GM19395 (cell line): ENCODE results near the gene TTC16.
A peak's percentile ranks its signal among the peaks of the same experiment; 100 is the strongest.

Source experiments
- ATAC-seq: cut with Tn5 transposase; IDR thresholded peaks from one replicate; pipeline ENCODE4 v1.9.1; 2021; ENCODE audit warnings: mild to moderate bottlenecking, moderate library complexity; ENCODE audit not compliant: unreplicated experiment

Gene TTC16

DNA sequence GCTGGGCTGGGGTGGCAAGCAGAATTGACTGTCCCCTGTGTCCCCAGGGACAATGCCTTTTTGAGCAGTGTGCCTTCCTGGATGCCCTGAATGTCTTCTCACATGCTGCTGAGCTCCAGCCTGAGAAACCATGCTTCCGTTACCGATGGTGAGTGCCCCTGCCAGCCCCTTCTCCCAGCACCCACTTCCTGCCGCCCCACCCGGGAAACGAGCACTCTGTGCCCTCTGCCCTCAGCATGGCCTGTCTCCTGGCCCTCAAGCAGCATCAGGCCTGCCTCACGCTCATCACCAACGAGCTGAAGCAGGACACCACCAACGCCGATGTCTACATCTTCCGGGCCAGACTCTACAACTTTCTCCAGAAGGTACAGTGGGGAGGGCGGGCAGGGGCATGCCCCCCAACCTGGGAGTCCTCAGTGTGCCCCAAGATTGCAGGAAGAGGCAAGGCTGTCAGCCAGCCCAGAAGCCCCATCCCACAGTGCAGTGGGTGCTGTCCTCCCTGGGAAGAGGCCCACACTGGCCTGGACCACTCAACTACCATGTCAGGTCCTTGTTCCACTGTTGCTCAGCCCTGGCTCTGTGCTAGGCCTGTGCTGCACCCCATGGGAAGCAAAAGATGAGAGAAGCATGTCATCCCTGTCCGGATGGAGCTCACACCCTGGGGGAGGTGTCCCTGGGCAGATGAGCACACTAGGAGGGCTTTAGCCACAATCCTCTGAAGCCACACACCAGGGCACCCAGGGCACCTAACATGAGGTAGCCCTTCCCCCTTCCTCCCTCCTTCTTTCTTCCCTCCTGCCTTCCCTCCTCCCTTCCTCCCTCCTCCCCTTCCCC lies 4.4 kb downstream of the TTC16 start:
- ATAC-seq: no peak

DNA sequence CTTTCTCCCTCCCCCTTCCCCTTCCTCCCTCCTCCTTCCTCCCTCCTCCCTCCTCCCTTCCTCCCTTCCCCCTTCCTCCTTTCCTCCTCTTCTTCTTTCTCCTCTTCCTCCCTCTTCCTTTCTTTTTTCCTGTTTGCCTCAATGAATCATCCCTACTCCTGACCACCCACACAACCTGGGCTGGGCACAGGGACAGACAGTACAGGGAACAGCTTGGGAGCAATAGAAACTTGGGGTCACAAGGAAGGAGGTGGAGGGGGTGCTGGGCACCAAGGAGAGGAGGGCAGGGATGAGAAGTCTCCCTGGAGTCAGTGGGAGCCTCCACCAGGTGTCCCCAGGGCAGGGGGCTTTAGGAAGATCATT lies 5.0 kb downstream of the TTC16 start:
- no peak for ATAC-seq

DNA sequence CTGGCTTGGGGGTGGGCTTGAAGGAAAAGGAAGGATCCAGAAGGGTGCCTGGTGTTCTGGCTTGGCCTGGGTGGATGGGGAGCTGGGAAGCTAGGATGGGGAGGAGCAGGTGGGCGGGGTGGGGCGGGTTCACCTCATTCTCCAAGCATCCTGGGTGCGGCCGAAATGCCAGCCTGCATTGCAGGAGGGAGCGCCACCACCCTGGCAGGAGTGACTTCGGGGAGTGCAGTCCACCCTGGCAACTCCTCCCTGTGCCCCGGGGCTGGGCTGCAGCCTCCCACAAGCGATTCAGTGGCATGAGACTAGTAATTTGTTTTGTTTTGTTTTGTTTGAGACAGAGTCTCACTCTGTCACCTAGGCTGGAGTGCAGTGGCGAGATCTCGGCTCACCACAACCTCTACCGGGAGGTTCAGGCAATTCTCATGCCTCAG lies 5.5 kb downstream of the TTC16 start:
- ATAC-seq: no peak

DNA sequence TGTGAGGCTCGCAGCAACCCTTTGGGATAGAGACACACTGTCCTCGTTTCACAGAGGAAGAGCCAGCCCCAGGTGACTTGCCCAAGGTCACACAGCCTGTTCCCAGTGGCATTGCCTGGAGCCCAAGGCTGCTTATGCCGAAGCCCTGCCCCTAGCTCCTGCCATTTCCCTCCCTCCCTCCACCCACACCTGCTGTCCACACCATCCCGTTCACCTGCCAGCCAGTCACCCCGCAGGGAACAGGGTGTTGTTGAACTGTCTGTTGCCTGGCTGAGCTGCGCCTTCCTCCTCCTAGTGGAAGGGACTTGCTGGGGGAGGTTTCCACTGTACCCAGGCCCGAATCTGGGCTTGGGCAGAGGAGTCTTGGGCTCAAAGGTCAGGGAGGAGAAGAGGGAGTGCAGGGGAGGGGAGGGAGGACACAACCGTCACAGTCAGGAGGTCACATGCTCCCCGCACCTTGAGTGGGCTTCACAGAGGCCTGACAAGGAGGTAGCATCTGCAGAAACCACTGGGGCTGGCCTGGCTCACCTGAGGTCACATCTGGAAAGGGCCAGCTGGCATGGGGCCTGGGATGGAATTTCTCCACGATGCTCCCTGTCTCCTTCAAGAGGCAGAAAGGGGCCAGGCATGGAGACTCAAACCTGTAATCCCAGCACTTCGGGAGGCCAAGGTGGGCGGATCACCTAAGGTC lies 6.3 kb downstream of the TTC16 start:
- ATAC-seq: no peak

DNA sequence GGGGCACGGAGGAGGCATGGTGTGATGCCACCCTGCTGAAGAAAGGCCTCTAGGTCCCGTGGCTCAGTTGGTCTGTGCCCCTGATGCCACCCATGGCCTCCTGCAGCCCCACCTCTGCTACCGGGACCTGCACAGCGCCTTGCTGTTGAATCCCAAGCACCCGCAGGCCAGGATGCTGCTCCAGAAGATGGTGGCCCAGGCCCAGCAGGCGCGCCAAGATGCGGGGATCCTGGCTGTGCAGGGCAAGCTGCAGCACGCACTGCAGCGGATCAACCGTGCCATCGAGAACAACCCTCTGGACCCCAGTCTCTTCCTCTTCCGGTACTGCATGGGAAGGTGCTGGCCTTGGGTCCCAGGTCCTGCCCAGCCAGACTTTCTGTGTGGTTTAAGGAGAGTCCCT lies 7.1 kb downstream of the TTC16 start:
- no peak for ATAC-seq

DNA sequence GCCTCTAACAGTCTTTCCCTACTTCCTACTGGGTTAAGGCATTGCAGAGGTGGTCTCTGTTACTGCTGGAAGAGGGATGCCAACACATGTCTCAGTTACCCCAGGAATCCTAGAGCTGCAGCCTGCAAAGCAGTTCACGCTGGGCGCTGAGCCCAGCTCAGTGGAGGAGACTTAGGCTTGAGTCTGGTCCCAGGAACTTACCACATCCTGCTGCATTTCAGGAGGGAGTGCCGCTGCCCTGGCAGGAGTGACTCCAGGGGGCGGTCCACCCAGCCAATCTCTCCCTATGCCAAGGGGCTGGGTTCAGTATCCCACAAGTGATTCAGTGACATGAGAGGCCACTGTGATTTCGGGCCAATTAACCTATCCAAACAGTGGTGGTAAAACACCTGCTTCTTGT lies 7.6 kb downstream of the TTC16 start:
- ATAC-seq: no peak

DNA sequence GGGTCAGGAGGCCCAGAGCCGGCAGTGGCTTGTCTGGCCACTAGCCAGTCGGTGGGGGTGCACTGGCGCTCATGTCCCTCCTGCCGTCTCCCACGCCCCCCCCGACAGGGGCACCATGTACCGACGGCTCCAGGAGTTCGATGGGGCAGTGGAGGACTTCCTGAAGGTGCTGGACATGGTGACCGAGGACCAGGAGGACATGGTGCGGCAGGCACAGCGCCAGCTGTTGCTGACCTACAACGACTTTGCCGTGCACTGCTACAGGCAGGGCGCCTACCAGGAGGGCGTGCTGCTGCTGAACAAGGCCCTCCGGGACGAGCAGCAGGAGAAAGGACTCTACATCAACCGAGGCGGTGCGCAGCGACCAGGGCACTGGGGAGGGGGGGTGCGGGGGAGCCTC lies 8.1 kb downstream of the TTC16 start:
- ATAC-seq: no peak

DNA sequence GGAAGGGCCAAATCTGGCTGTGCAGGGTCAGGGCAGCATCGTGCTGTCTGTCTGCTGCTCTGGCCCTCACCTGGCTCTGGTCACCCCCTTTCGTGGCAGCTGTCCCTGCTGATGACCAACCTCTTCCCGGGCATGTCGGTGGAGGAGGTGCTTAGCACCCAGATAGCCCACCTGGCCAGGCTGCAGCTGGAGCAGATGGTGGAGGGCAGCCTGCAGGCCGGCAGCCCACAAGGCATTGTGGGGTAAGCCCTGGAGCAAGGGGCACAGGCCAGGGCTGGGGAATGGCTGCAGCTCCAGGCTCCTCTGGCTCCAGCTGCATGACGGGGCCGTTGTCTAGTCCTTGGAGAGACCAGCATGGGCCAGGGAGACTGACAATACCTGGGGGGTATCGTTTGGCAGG lies 11.0 kb downstream of the TTC16 start:
- ATAC-seq: no peak

DNA sequence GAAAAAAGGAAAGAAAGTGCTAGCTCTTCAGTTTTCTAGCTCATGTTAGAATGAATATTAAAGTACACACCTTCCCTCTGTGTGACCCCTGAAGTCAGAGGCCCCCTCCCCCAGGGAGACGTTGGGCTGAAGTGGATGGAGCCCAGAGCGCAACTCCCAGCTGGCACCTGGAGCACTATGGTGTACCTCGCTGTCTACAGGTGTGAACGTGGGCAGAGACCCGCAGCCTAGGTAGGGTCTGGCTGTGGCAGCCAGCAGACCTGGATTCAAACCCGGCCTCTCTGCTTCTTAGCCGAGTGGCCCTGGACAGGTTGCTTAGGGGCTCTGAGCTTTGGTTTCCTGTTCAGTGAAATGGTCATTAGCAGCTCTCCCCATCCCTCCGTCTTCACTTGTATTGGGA lies 12.9 kb downstream of the TTC16 start:
- no peak for ATAC-seq

DNA sequence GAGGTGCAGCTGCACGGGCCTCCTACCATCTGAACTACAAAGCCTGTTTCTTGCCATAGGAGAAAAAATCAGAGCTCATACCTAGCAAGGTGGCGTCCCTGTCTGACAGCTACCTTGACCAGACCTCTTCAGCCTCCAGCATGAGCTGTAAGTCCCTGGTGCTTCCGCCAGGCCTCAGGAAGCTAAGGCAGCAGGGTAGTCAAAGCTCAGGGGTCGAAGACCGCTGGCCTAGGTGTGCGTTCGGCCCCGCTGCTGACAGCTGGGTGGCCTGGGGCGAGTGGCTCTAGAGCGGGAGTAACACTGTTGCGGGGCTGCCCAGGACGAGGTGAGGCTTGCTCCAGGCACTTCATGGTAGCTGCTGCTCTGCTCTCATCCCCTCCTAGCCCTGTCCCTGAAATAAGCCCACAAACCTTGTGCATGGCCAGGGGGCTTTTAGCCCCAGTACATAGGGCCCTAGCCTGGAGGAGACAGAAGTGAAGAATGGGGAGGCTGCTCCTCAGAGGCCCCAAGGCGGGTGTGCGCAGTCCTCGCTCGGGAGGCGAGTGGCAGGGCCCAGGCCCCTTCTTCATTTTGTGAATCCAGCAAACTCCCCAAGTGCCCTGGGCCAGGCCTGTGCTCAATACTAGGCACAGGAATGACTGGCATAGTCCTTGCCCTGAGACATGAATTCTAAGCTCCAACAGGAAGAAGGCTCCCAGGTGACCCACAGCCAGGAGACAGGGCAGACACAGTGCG lies 13.8 kb downstream of the TTC16 start:
- ATAC-seq: no peak

DNA sequence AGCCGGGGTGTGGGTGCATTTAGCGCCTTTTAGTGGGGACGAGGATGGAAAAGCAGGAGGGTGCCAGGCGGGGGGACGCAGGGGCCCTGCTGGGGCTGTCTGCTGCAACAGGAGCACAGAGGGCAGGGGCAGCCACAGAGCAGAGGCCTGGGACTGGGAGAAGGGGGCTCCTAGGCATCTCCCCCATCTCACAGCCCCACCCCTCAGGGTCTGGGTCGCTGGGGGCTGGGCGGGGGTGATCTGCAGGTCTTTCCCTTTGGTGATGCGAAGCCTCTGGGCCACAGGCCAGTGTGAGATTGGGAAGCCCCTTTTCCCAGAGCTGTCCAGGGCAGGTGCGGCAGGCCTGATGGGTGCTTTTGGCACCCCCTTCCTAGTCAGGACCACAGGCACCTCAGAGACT lies 14.4 kb downstream of the TTC16 start:
- ATAC-seq: no peak

DNA sequence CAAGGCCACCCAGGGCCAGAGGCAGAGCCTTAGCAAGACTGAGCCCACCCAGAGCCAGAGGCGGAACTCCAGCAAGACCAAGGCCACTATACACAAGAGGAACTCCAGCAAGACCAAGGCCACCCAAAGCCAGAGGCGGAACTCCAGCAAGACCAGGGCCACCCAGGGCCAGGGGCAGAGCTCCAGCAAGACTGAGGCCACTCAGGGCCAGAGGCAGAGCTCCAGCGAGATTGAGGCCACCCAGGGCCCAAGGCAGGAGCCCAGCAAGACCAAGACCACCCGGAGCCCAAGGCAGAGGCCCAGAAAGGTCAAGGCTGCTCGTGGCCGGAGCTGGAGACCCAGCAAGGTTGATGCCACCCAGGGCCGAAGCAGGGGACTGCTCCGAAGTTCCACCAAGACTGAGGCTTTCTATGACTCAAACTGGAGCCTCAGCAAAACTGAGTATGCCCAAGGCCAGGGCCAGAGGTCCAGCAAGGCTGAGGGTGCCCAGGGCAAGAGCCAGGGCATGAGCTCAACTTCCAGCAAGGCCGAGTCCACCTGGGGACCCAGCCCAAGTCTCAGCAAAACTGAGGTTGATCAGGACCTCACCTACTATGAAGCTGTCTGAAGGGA lies 15.0 kb downstream of the TTC16 start:
- ATAC-seq: no peak

DNA sequence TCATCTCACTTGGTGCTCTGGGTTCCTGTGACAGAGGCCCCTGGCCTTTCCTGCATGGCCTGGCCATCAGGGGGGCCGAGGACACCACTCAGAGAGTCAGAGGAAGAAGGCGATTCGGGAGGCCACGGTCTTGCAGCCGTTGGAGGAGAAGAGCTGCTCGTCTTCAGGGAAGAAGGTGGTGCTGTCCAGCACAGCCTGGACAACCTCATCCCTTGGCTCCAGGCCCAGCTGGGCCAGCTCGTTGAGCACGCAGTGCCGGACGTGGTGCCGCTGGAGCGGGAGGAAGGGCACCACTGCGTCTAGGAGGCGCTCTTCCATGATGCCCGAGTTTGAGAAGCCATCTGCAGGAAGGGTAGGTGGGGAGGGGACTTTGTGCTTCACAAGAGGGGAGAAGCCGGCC lies 16.1 kb downstream of the TTC16 start:
- ATAC-seq: no peak

DNA sequence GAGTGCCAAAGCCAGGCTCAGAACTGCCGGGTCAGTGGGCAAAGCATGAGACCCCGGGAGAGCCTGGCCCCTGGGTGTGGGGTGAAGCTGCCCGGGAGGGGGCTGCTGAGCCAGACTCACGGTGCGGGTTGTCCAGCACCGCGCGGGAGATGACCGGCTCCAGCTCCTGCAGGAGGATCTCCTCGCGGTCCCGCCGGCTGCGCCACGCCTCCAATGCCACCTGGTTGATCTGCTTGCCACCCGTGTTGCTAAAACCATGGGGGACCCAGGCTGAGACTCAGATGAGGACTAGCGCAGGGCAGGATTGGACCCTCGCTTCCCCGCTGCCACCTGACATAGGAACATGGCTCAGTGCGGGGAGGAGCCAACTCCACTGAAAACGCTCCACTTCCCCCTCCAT lies 16.6 kb downstream of the TTC16 start:
- ATAC-seq: no peak

DNA sequence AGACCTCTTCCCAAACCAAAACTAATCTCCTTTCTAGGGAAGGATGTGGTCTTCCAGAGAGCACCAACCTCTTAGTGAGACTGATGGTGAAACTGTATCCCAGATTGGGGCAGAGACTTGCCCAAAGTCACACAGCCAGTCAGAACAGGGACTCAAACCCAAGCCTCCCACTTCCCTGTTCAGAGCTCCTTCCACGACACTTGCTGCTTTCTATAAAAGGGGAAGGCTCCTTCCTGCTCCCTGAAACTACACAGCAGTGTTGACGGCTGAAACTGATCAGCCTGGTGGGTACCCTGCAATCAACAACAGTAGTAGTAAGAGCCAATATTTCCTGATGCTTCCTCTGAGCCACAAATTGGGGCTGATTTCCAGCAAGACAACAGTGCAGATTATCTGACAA lies 17.7 kb downstream of the TTC16 start:
- ATAC-seq: no peak

DNA sequence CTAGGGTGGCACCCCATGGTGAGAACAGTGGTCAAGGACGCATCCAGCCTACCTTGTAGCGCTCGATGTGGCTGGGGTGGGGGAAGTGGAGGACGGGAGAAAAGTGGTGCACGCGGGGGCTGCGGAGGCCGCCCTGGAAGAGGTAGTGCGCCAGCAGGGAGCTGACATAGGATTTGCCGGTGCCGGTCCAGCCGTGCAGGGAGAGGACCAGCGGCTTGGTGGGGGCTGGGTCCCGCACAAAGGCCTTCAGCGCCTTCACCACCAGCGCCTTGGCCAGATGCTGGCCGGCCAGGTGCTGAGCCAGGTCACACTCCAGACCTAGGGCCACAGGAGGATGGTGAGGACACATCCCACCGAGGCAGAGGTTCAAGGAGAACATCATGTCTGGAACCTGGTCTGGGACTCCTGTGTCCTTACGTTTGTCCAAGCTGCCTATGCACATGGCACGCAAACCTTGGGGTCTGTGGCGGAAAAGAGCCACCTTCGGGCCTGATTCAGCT lies 18.4 kb downstream of the TTC16 start:
- ATAC-seq: no peak

DNA sequence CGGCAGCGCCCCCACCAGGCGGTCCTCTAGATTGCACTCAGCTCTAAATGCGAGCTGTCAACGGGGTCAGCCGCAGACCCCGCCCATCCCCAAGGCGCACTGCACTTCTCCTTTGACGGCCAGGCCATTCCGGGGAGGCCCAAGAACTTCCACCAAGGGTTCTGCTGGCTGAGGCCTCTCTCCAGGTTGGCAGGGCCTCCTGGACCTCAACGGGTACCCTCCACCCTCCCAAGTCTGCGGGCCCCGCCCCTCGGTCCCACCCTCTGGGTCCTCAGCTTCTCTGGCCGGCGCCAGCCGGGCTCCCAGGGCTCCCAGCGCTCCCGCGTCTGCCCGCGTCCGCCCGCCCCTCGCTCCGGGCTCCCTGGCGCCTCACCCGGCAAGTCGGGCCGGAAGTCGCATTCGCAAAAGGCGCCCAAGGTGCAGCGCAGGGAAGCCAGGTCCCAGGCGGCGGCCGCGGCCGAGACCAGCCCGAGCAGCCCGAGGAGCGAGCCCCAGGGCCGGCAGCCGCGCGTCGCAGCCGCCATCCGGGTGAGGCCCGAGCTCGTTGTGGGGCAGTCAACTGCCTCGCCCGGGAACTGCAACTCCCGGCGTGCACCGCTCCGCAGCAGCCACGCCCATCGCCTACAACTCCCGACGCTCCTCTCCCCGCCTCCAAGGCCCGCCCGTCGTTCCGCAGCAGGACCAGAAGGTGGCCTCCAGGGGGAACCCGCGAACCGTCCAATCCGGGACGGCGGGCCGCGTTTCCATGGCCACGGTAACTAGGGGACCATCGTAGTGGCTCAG lies 19.1 kb downstream of the TTC16 start, which contains the start of gene TOR2A:
TOR2A (minus strand) TSS at position 548 of the 783 bp plus-strand sequence; CDS start at position 524, 24 bp downstream.
- peak; percentile 86 for ATAC-seq

DNA sequence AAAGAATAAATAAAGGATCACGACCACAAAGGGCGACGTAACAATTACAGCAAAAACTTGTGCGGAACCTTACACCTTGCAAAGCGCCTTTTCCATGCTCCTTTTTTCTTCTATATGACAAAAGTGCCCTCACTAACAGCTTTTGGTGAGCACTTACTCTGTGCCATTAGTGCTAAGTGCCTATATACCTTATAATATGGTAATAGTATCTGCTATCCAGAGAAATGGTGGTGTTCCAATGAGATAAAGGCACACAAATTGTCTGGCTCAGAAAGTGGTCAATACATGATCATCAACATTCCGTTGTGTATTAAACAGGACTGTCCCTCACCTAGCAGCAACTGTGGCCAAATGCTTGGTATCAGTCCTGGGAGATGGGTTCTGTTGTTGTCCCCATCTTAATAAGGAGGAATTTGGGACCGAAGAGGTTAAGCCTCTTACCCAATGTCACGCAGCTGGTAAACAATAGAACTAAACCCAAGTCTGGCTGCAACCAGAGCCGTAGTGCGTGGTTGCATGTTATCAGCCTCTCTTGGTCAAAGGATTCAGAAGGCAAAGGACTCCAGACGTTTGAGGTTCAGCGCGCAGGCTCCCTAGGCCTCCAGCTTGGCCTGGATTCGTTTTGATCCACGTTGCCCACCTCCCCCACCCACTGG lies 19.8 kb downstream of the TTC16 start:
- peak; percentile 8 for ATAC-seq

DNA sequence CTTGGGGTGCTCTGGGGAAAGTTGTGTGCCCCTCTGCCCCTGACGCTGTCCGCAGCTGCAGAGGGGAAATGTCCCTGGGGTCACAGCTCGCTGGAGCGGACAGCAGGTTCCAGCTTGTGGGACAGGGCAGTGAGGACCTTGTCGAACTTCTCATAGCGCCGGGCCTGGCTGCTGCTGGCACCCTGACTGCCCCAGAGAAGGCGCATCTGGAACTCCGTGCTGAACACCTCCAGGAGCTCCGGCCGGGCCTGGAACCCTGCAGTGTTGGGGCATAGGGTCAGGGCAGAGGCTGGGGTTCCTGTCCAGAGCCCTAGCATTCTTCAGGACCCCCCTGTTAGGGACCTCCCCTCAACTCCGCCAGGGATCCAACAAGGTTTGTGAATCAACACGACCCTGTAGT lies 22.8 kb downstream of the TTC16 start:
- no peak for ATAC-seq
